IPS-11a (cell line): ENCODE data around the gene KIAA0040.
"Not testable (repeated sequence)": the region's sequence is repeated elsewhere in the genome, so short reads cannot be mapped to it uniquely, and the experiment has no call there.

Experiments
- H3K4me3 ChIP-seq: one replicate; pipeline ENCODE4 v1.5.1; 2013; ENCODE audit warnings: low read depth, low read length, control low read depth

KIAA0040 gene

DNA sequence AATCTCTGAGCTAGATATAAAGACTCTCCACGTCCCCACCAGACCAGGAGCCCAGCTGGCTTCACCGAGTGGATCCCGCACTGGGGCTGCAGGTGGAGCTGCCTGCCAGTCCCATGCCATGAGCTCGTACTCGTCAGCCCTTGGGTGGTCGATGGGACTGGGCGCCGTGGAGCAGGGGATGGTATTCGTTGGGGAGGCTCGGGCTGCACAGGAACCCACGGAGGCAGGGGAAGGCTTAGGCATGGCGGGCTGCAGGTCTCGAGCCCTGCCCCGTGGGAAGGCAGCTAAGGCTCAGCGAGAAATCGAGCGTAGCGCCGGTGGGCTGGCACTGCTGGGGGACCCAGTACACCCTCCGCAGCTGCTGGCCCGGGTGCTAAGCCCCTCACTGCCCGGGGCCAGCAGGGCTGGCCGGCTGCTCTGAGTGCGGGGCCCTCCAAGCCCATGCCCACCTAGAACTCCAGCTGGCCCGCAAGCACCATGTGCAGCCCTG lies 84.2 kb downstream of the KIAA0040 start:
- H3K4me3 ChIP-seq = not testable (repeated sequence)
